22Rv1 (cell line): Measurements from ENCODE around the gene PCBP1.
A peak's percentile ranks its signal among the peaks of the same experiment; 100 is the strongest.

ENCODE experiments used
- H3K27ac ChIP-seq: fragments of 450-650 bp; 2 replicates; pipeline ENCODE4 v1.5.1; 2017
- CTCF ChIP-seq: fragments of 450-650 bp; IDR thresholded peaks from 2 replicates; pipeline ENCODE4 v1.5.1; 2017; ENCODE audit warnings: mild to moderate bottlenecking
- ZFX ChIP-seq: fragments of 450-650 bp; IDR thresholded peaks from 2 replicates; pipeline ENCODE4 v1.6.1; 2017; ENCODE audit warnings: antibody characterized with exemption, borderline replicate concordance

PCBP1 gene

GRCh38 chr2:70123829-70124116, 36.5 kb downstream of the PCBP1 start:
- peak overlapping the region; percentile 83 for H3K27ac ChIP-seq
- TF ChIP-seq CTCF (no peak), ZFX (no peak)

- TF ChIP-seq CTCF: no peak
- TF ChIP-seq ZFX: no peak
- H3K27ac ChIP-seq: peak overlapping the region; percentile 83
These were observed 37.8 kb downstream of the PCBP1 start for GRCh38 chr2:70124983-70125480.

- H3K27ac ChIP-seq: peak overlapping the region; percentile 83
- TF ChIP-seq ZFX (no peak), CTCF (no peak)
These were observed 38.2 kb downstream of the PCBP1 start for GRCh38 chr2:70125498-70125898.

GRCh38 chr2:70126413-70126812, 39.1 kb downstream of the PCBP1 start:
- H3K27ac ChIP-seq: no peak overlapping the region
- TF ChIP-seq CTCF (no peak), ZFX (no peak)

GRCh38 chr2:70128005-70128404, 40.7 kb downstream of the PCBP1 start:
- TF ChIP-seq ZFX (no peak), CTCF (no peak)
- no peak overlapping the region for H3K27ac ChIP-seq

- H3K27ac ChIP-seq: peak overlapping the region; percentile 90
These were observed 44.3 kb downstream of the PCBP1 start for GRCh38 chr2:70131344-70132143.

- TF ChIP-seq CTCF (no peak), ZFX (no peak)
- H3K27ac ChIP-seq: peak overlapping the region; percentile 90
These were observed 45.2 kb downstream of the PCBP1 start for GRCh38 chr2:70132244-70133126.
